ENCODE measurements around the gene SYT1.

Gene SYT1

DNA sequence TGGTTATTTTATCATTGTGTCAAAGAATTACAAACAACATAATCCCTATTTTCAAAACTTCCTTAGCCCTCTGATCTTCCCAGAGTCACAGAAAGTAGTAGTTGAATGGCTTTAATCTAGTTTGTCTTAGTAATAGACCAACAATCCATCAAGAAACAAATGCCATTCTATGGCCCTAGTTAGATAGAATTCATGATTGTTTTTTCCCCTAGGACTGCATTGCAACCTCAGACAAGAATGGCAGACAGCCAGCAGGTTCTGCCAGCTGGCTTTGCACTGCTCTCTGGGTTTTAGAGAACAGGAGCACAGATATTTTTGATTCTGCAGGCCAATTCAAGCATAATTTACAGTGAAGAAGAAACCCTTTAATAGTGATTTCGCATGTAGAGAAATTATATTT lies 33.8 kb downstream of the SYT1 start:
- DNase-seq = no peak

DNA sequence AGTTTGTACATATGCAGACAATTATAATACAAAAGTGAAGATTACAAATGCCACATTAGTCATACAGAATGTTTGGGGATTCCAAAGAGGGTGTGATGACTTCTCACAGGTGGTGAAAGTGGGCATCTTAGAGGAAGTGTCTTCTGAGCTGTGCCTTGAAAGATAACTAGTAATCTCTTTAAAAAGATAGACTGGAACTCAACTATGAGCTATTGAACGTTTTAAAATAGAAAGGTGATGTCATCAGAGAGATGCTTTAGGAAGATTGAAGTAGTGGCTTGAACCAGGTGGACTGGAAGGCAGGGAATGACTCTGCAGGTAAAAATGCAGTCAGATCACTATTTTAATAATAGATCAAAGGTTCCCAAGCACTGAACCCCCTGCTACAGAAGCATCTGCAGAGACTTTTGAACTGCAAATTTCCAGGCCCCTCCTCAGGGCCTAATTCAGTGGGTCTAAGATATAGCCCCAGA lies 50.3 kb downstream of the SYT1 start:
- no peak for DNase-seq

DNA sequence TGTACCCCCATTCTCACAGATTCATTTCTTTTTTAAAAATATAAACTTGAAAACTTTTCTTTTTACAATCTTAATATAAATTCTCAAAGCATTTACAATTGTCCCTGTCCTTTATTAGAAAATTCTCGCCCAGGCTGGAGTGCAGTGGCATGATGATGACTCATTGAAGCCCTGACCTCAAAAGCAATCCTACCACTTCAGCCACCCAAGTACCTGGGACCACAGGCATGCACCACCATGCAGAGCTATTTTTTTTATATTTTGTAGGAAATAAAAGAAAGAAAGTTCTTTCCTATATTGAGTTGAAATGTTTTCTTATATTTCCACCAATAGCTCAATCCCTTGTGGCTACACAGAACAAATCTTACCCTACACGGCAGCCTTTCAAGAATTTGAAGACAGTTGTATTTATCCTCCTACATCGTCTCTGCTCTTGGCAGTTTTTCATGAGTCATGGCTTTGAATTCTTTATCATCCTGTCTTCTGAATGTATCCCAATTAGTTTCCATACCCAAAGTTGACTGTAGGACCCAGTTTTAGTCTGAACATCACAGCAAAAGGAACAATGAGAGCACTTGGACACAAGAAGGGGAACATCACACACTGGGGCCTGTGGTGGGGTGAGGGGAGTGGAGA lies 52.4 kb downstream of the SYT1 start:
- no peak for DNase-seq

DNA sequence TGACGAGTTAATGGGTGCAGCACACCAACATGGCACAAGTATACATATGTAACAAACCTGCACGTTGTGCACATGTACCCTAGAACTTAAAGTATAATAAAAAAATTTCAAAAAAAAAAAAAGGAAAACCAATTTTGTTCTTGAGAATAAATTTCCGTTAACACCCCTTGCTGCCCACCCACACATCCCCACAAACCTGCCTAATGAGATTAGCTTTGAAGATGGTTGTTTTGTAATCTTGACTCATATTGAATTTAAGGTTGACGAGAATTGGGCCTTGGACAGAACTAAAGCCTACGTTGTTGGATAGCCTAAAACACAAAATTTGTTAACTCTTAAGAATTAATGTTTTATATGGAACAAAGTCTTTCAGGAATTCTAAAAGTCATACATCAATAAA lies 52.9 kb downstream of the SYT1 start:
- DNase-seq = no peak

DNA sequence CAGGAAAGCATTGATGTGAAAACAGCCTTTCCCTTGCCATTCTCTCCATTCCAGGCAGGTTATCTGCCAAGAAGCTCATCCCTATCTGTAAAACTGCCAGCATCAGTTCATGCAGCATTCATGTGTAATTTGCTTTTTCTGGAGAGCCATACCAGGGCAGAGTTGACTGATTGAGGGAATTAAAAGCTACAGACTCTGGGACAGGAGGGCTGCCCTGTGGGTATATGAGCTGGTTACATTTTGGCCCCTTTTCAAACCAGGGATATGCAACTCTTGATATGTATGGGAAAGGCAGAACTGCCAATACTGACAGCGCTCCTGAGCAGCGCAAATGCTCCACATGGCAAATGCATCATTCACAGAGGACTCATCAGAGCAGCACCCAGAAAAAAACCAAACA lies 53.7 kb downstream of the SYT1 start:
- DNase-seq = no peak

GRCh38 chr12:78928200-78929074 lies 63.9 kb downstream of the SYT1 start:
- no peak for DNase-seq

DNA sequence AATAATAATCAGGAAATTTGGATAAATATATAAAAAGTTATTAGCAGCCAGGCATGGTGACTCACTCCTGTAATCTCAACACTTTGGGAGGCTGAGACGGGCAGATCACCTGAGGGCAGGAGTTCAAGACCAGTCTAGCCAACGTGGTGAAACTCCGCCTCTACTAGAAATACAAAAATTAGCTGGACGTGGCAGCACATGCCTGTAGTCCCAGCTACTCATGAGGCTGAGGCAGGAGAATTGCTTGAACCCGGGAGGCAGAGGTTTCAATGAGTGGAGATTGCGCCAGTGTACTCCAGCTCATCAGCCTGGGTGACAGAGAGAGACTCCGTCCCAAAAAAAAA lies 64.5 kb downstream of the SYT1 start:
- DNase-seq = no peak

DNA sequence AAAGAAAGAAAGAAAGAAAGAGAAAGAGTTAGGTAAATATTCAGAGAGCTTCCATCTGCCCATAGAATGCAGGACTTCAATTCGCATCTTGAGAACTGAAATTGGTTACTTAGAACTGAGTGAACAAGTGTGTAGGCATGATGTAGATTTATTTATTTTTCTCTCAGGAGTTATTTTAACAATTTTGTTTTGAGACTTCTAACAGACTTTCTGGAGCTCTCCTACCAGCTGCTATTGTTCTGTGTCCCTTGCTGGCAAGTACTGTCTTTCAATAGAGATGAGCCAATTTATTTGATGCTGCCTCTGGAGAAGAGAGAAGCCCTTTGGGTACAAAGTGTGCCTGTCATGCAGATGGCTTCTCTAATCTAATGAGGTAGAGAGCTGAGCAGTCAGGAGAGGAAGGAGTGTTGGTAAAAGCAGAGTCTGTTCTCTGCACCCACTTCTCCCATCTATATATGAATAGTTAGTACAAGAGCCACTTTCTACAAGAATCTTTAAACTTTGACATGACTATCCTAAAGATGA lies 67.0 kb downstream of the SYT1 start:
- no peak for DNase-seq

GRCh38 chr12:78933014-78933413 lies 68.4 kb downstream of the SYT1 start:
- DNase-seq = no peak

GRCh38 chr12:78938341-78939084 lies 73.9 kb downstream of the SYT1 start:
- no peak for DNase-seq

DNA sequence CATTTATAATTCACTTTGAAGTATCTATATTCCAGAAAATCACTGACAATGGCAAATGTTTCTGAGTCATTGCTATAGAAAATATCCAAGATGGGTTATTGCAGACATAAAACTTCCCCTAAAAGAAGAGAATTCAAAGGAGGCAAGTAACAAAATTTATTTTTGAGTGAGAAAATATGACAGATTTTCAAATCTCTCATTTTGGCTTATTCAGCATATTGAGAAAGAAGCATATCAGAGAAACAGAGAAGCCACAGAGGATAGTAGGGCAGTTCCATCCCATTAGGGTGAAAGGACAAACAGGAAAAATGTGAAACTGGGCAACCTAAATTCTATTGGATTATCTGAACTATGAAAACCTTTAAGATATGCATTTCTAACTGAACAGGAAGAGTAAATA lies 85.0 kb downstream of the SYT1 start:
- no peak for DNase-seq

- DNase-seq = no peak
Observed at GRCh38 chr12:78951803-78952551, 87.4 kb downstream of the SYT1 start.

DNA sequence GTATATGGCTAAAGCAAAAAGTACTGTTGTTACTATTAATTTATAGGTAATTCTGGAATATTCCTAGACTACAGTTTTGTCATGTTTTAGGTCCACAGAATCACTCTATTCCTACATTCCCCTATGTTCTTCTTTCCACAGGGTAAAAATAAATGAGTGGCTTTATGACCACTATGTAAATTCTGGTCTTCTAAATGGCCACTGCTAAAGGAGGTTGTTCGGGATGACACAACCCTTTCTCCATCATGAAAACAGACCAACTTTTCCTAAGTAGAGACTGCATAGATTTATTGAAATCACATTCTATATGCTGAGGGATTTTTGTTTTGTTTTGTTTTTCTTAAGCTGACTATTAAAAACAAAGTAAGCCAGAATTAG lies 88.0 kb downstream of the SYT1 start:
- DNase-seq = no peak

GRCh38 chr12:78958941-78959340 lies 94.4 kb downstream of the SYT1 start:
- no peak for DNase-seq

GRCh38 chr12:78959556-78959955 lies 95.0 kb downstream of the SYT1 start:
- DNase-seq = no peak

DNA sequence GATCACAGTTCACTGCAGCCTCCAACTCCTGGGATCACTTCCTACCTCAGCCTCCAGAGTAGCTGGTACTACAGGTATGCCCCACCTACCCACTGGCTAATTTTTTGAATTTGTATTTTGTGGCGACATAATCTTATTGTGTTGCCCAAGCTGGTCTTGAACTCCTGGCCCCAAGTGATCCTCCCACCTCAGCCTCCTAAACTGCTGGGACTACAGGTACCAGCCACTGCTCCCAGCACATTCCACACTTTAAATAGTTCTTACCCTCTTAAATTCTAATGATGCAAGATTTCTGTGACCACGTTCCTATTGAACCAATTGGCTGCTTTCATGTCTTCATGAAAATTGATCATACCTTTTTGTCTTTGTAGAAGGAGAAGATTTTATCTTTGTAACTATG lies 96.6 kb downstream of the SYT1 start:
- DNase-seq = no peak

DNA sequence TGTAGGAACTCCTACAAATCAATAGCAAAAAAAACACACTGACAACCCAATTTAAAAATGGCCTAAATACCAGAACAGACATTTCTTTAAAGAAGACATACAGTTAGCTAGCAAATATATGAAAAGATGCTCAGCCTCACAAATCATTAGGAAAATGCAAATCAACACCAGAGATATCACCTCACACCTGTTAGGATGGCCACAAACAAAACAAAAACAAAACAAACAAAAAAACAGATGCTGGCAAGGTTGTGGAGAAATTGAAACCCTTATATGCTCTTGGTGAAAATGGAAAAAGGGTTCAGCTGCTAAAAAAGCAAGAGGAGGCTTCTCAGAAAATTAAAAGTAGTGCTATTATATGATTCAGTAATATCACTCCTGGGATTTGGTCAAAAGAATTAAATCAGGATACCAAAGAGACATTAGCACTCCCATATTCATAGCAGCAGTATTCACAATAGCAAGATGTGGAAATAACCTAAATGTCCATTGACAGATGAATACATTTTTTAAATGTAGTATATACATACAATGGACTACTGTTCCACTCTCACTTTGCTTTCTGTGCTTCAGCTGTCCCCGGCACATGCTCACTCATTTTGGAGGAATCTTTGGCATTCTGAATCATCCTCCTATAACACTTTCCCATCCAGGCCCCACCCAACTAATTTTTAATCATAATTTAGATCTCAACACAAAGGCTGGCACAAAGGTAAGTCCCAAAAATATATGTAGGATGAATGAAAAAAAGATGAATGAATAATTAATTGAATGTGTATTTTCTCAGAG lies 99.1 kb downstream of the SYT1 start:
- no peak for DNase-seq

- DNase-seq = no peak
Observed at GRCh38 chr12:78964521-78964920, 99.9 kb downstream of the SYT1 start.

DNA sequence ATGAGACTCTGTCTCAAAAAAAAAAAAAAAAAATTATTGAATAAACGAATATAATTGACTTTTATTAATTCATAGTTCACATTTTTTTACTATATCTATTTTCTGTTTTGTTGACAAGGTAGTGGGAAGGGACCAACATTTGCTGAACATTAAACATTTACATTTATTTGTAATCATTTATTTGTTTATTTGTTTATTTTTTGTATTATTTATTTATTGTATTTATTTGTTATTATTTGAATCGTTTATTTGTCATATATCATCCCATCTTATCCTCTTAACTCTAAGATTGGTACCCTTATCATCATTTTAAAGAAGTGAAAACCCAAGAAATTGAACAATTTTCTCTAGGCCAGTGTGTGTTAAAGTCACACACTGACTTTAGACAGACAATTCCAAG lies 101.5 kb downstream of the SYT1 start:
- no peak for DNase-seq

- no peak for DNase-seq
Observed at GRCh38 chr12:78966926-78967325, 102.4 kb downstream of the SYT1 start.

GRCh38 chr12:78968226-78968625 lies 103.7 kb downstream of the SYT1 start:
- no peak for DNase-seq

GRCh38 chr12:78970041-78970440 lies 105.5 kb downstream of the SYT1 start:
- DNase-seq = no peak

Data from GOT3 (cell line).